BJ (cell line): ENCODE results near the gene UCK2. TPM values are rescaled to one million over a fixed set of nuclear protein-coding genes. Genes with fewer than 3 reads are reported as not detected.

ENCODE experiments used
- CTCF ChIA-PET: fragments of 350-600 bp; formaldehyde crosslinking; extraction: SDS; loops from one replicate; lab custom pipeline; 2021; ENCODE audit warnings: antibody characterized with exemption, inconsistent platforms; lab: Yijun Ruan, JAX
- POLR2A ChIA-PET: fragments of 300-600 bp; sonication (Branson Sonifier 250); formaldehyde crosslinking; extraction: SDS; loops from one replicate; lab custom pipeline; 2021; ENCODE audit warnings: antibody characterized with exemption; lab: Charles Lee
- DNase-seq: peaks from one replicate; pipeline ENCODE4 v3.0.0-alpha.2; 2011; ENCODE audit warnings: low read depth
- H3K27me3 ChIP-seq: 2 replicates; pipeline ENCODE4 v1.6.0; 2011; ENCODE audit warnings: low read length; ENCODE audit not compliant: control insufficient read depth, insufficient read depth
- H3K36me3 ChIP-seq: 2 replicates; pipeline ENCODE4 v1.5.1; 2011; ENCODE audit warnings: low read length; ENCODE audit not compliant: control insufficient read depth, insufficient read depth
- H3K4me3 ChIP-seq: 2 replicates; pipeline ENCODE4 v1.5.1; 2011; ENCODE audit warnings: low read depth, mild to moderate bottlenecking, control low read depth, low read length
- CTCF ChIP-seq: IDR thresholded peaks from 2 replicates; pipeline ENCODE4 v1.5.1; 2011; ENCODE audit warnings: low read depth, mild to moderate bottlenecking, control low read depth, inconsistent platforms, low read length, moderate library complexity; ENCODE audit not compliant: insufficient read depth
- polyA plus RNA-seq: library from polyadenylated mRNA; depleted of rRNA; stranded (reverse); fragments of >200 nt; gene quantifications from 2 replicates; pipeline ENCODE4 v1.2.3, GENCODE V29; 2011

Gene UCK2
- polyA plus RNA-seq, 1 experiment = 57.7 TPM

GRCh38 chr1:165942927-165943597, 115.6 kb downstream of the UCK2 start:
- Histone ChIP-seq H3K36me3 (no peaks in the 10 kb centered on the region), H3K4me3 (no peak overlapping the region), H3K27me3 (no peaks in the 10 kb centered on the region; the same call in 1 of the 2 replicates)
- no peak for TF ChIP-seq CTCF
- DNase-seq = no peak
- ChIA-PET CTCF (interaction anchor here (1.0 to 1.2 kb wide), 2 partner anchors 9 to 15 kb away, joined by 3 to 4 read pairs; no protein-coding TSS in a partner anchor), POLR2A (no interaction called here)

- ChIA-PET POLR2A (no interaction called here), CTCF (interaction anchor here (1.1 kb wide), 1 partner anchor 18 kb away, joined by 3 read pairs; no protein-coding TSS in a partner anchor)
Measured at GRCh38 chr1:165945911-165946310, 118.5 kb downstream of the UCK2 start.

GRCh38 chr1:165947797-165948455, 120.5 kb downstream of the UCK2 start:
- no peak for DNase-seq
- no peaks in the 10 kb centered on the region; the same call in 1 of the 2 replicates for H3K27me3 ChIP-seq
- POLR2A ChIA-PET = no interaction called here
- no peaks in the 10 kb centered on the region for H3K36me3 ChIP-seq
- H3K4me3 ChIP-seq = no peak overlapping the region
- no peak for TF ChIP-seq CTCF
- CTCF ChIA-PET = interaction anchor here (0.7 to 1.7 kb wide), 2 partner anchors 19 to 48 kb away, joined by 3 to 5 read pairs; no protein-coding TSS in a partner anchor

More at GRCh38 chr1:165945911-165946310, 118.5 kb downstream of the UCK2 start:
- no peak for TF ChIP-seq CTCF
- Histone ChIP-seq H3K27me3 (no peaks in the 10 kb centered on the region; the same call in 1 of the 2 replicates), H3K4me3 (no peak overlapping the region), H3K36me3 (no peaks in the 10 kb centered on the region)
- DNase-seq = no peak

GRCh38 chr1:165949335-165950130, 122.1 kb downstream of the UCK2 start:
- POLR2A ChIA-PET = no interaction called here
- CTCF ChIA-PET = interaction anchor here (0.6 to 1.7 kb wide), 5 partner anchors 21 to 215 kb away, joined by 3 to 5 read pairs (median 3); no protein-coding TSS in a partner anchor
- Histone ChIP-seq H3K27me3 (no peaks in the 10 kb centered on the region; the same call in 1 of the 2 replicates), H3K4me3 (no peak overlapping the region), H3K36me3 (no peaks in the 10 kb centered on the region)
- no peak for DNase-seq
- no peak for TF ChIP-seq CTCF
